Colonic mucosa (tissue), 4 donors: ENCODE results near the gene APBB2. TPM values are rescaled to one million over a fixed set of nuclear protein-coding genes. Genes with fewer than 3 reads are reported as not detected.

Experiments used
- DNase-seq: peaks from one replicate; pipeline ENCODE4 v3.0.0-alpha.2; 2020
- H3K27ac ChIP-seq: fragments of 200-600 bp; one replicate; pipeline ENCODE4 v1.8.0; 2021
- H3K27me3 ChIP-seq: fragments of 200-600 bp; one replicate; pipeline ENCODE4 v1.8.0; 2021
- H3K36me3 ChIP-seq: fragments of 200-600 bp; one replicate; pipeline ENCODE4 v1.8.0; 2021
- H3K4me1 ChIP-seq: fragments of 200-600 bp; one replicate; pipeline ENCODE4 v1.8.0; 2021; ENCODE audit warnings: mild to moderate bottlenecking
- H3K4me3 ChIP-seq: fragments of 200-600 bp; one replicate; pipeline ENCODE4 v1.8.0; 2021
- H3K9ac ChIP-seq, 2 donors: one replicate each; pipeline ENCODE4 v1.7.0; 2013; ENCODE audit warnings: control low read depth in 2 of 2, low read depth in 2 of 2, low read length in 2 of 2
- H3K9me3 ChIP-seq: fragments of 200-600 bp; one replicate; pipeline ENCODE4 v1.8.0; 2021
- CTCF ChIP-seq: fragments of 200-600 bp; IDR thresholded peaks from one replicate; pipeline ENCODE4 v1.8.0; 2022; ENCODE audit warnings: antibody characterized with exemption, mild to moderate bottlenecking
- intact Hi-C: fragments of 100-400 bp; cut with DNase I; formaldehyde crosslinking; loops from one replicate; pipeline ENCODE4 v1.14.1; 2022
- total RNA-seq, 2 donors: library from RNA; stranded (reverse); fragmentation: NEBNext Ultra II Directional in 1 of 2; extraction: Animal tissue kit (Norgen Biotek cat#: 25700) in 1 of 2; gene quantifications; one replicate each; pipeline ENCODE4 v1.2.1, GENCODE V29; 2021
- donor health status: healthy.
- donor health status: DM: no; HTN: no; CAD: no.
- donor health status: DM: no; HTN: no; CAD: no.

APBB2 gene
- total RNA-seq, 2 donors from 2014 or later, result 22.8 to 27.5 TPM

- H3K9me3 ChIP-seq, result no peaks in the 10 kb centered on the region
- no peaks in the 10 kb centered on the region for H3K36me3 ChIP-seq
- peaks cover 3% of the 10 kb centered on the region for H3K4me1 ChIP-seq
- TF ChIP-seq CTCF, result no peak
- intact Hi-C loops, result no loop called here
- H3K4me3 ChIP-seq, result no peak overlapping the region
- no peak for DNase-seq
- no peak overlapping the region for H3K9ac ChIP-seq
- no peaks in the 10 kb centered on the region for H3K27me3 ChIP-seq
- no peak overlapping the region for H3K27ac ChIP-seq
These were observed 30.3 kb downstream of the APBB2 start for GRCh38 chr4:41184009-41184408.

DNA sequence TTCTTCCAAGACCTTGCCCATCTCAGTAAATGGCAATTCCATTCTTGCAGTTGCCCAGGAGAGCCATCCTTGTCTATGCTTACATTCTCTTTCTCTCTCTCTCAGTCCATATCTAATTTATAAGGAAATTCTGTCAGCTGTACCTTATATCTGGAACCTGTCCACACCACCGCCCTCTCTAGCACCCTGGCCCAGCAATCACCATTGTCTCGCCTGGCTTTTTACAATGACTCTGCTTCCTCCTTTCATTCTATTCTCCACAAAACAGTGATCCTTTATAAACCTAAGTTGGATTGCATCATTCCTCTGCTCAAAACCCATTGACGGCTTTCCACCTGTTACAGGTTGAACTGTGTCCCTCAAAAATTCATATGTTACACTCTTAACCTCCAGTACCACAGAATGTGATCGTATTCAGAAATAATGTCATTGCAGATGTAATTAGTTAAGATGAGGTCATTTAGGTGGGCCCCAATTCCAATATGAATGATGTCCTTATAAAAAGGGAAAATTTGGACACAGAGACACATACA is 31.3 kb downstream of the APBB2 start:
- intact Hi-C loops, result no loop called here
- H3K27ac ChIP-seq, result no peak overlapping the region
- no peak overlapping the region for H3K9ac ChIP-seq
- H3K9me3 ChIP-seq, result no peaks in the 10 kb centered on the region
- peak; percentile 29 for DNase-seq
- peaks cover 6% of the 10 kb centered on the region for H3K4me1 ChIP-seq
- TF ChIP-seq CTCF, result no peak
- H3K4me3 ChIP-seq, result no peak overlapping the region
- H3K36me3 ChIP-seq, result no peaks in the 10 kb centered on the region
- H3K27me3 ChIP-seq, result no peaks in the 10 kb centered on the region

DNA sequence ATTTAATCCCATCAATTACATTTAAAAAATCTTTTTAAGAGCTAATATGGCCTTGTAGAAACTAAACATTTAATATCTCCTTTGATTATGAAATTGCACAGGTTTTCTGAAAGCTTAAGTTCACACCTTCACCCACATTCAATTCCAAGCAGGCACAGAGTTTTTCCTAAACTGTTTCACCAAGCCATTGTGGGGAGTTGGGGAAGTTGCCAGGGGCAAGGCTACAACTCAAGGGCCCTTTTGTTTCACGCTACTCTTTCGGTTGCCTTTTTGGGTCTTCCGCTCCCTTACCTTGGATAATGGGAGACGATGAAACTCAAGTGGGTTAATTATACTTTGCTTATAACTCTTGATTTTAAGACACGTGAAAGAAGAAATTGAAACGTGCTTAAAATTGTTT is 33.3 kb downstream of the APBB2 start:
- no peak for TF ChIP-seq CTCF
- DNase-seq, result no peak
- Histone ChIP-seq H3K9ac (no peak overlapping the region), H3K36me3 (no peaks in the 10 kb centered on the region), H3K27me3 (no peaks in the 10 kb centered on the region), H3K4me1 (peaks cover 6% of the 10 kb centered on the region), H3K27ac (no peak overlapping the region), H3K9me3 (no peaks in the 10 kb centered on the region), H3K4me3 (no peak overlapping the region)
- intact Hi-C loops, result no loop called here

DNA sequence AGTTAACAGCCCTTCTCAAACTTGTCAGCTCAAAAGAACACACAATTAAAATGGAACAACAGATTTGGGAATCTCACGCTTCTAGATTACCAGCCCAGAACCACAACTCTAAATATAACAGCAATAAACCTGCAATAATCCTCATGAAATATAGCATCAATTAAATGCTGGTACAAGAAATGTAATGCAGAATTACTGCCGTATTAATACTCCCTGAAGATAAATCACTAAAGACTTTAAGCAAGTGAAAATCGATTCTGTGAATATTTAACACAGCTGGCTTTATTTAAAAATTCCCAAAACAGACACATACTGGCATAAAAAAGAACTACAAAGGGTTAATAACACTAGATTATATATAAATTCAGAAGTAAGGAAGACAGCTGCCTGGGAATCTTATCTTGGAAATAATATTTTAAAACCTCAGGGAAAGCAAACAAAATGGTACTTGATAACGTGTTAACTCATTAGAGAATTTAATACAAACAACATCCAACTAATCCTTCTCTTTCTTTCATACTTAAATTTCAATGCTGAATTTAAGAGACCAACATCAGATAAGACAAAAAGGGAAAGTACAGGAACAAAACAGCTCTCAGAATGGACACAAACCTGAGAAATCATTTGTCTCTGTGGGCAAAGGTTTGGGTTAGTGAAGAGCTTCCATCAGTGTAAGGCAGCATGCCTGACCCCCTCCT is 34.7 kb downstream of the APBB2 start:
- no peak overlapping the region for H3K9ac ChIP-seq

More for the DNA sequence above, 34.7 kb downstream of the APBB2 start:
- intact Hi-C loops, result no loop called here
- TF ChIP-seq CTCF, result no peak
- H3K4me3 ChIP-seq, result no peak overlapping the region
- H3K27ac ChIP-seq, result no peak overlapping the region
- H3K9me3 ChIP-seq, result no peaks in the 10 kb centered on the region
- H3K36me3 ChIP-seq, result no peaks in the 10 kb centered on the region
- no peaks in the 10 kb centered on the region for H3K27me3 ChIP-seq
- DNase-seq, result no peak
- peaks cover 6% of the 10 kb centered on the region for H3K4me1 ChIP-seq
